ENCODE measurements around the gene HINFP.

The HINFP gene

GRCh38 chr11:119095066-119095880 is 26.1 kb upstream of the HINFP start:
- Histone ChIP-seq H3K27me3 (ENCODE audit: insufficient read depth, low read length, poor library complexity, severe bottlenecking) (peaks cover 15% of the 10 kb centered on the region), H3K4me2 (ENCODE audit: low read depth, low read length, poor library complexity, severe bottlenecking) (peak overlapping the region; percentile 95), H3K79me2 (ENCODE audit: insufficient read depth, low read length) (peaks cover 88% of the 10 kb centered on the region), H3K9ac (ENCODE audit: low read depth, low read length, poor library complexity, severe bottlenecking) (peak overlapping the region; percentile 100), H3K9me3 (ENCODE audit: insufficient read depth, low read depth, low read length) (no peaks in the 10 kb centered on the region), H3K4me1 (ENCODE audit: insufficient read depth, low read length, poor library complexity, severe bottlenecking) (peaks cover 39% of the 10 kb centered on the region), H3K4me3 (ENCODE audit: low read length, poor library complexity, severe bottlenecking) (peak overlapping the region; percentile 82), H4K20me1 (ENCODE audit: insufficient read depth, low read length, poor library complexity, severe bottlenecking) (peaks cover 35% of the 10 kb centered on the region), H3K9me2 (replicated peaks; ENCODE audit: low read depth, low read length) (no peaks in the 10 kb centered on the region), H2AFZ (ENCODE audit: low read length) (no peak overlapping the region), H3F3A (ENCODE audit: low read depth) (peaks cover 12% of the 10 kb centered on the region), H3K36me3 (ENCODE audit: insufficient read depth, low read length) (peaks cover 42% of the 10 kb centered on the region)
- no peak for TF ChIP-seq EZH2phosphoT487 (IDR thresholded peaks at IDR 0.05; ENCODE audit: borderline replicate concordance)
- 0 out of 2 replicates have a peak, but pooled peaks have one; percentile 11 for TF ChIP-seq CTCF (conservative IDR thresholded peaks at IDR 0.05; ENCODE audit: low read length)

GRCh38 chr11:119099711-119100110 is 21.7 kb upstream of the HINFP start:
- Histone ChIP-seq H3K4me2 (ENCODE audit: low read depth, low read length, poor library complexity, severe bottlenecking) (peak overlapping the region; percentile 99), H3K9ac (ENCODE audit: low read depth, low read length, poor library complexity, severe bottlenecking) (peak overlapping the region; percentile 84), H3K9me3 (ENCODE audit: insufficient read depth, low read depth, low read length) (no peaks in the 10 kb centered on the region)

GRCh38 chr11:119100246-119100970 is 21.0 kb upstream of the HINFP start:
- no peaks in the 10 kb centered on the region for H4K20me1 ChIP-seq (ENCODE audit: insufficient read depth, low read length, poor library complexity, severe bottlenecking)
- H3K4me3 ChIP-seq (ENCODE audit: low read length, poor library complexity, severe bottlenecking) = peak overlapping the region; percentile 88
- peak overlapping the region; percentile 22; the same call in 1 of the 2 replicates for H2AFZ ChIP-seq (ENCODE audit: low read length)
- peak overlapping the region; percentile 99 for H3K4me2 ChIP-seq (ENCODE audit: low read depth, low read length, poor library complexity, severe bottlenecking)
- no peaks in the 10 kb centered on the region for H3K9me2 ChIP-seq (replicated peaks; ENCODE audit: low read depth, low read length)
- no peaks in the 10 kb centered on the region for H3K9me3 ChIP-seq (ENCODE audit: insufficient read depth, low read depth, low read length)
- TF ChIP-seq EZH2phosphoT487 (IDR thresholded peaks at IDR 0.05; ENCODE audit: borderline replicate concordance) (no peak), CTCF (conservative IDR thresholded peaks at IDR 0.05; ENCODE audit: low read length) (peak; percentile 72)
- peaks cover 19% of the 10 kb centered on the region; the same call in 1 of the 2 replicates for H3K36me3 ChIP-seq (ENCODE audit: insufficient read depth, low read length)
- peak overlapping the region; percentile 84 for H3K9ac ChIP-seq (ENCODE audit: low read depth, low read length, poor library complexity, severe bottlenecking)
- H3K4me1 ChIP-seq (ENCODE audit: insufficient read depth, low read length, poor library complexity, severe bottlenecking) = peaks cover 23% of the 10 kb centered on the region
- H3K79me2 ChIP-seq (ENCODE audit: insufficient read depth, low read length) = peaks cover 55% of the 10 kb centered on the region
- H3K27me3 ChIP-seq (ENCODE audit: insufficient read depth, low read length, poor library complexity, severe bottlenecking) = no peaks in the 10 kb centered on the region
- no peaks in the 10 kb centered on the region for H3F3A ChIP-seq (ENCODE audit: low read depth)

More at GRCh38 chr11:119099711-119100110, 21.7 kb upstream of the HINFP start:
- peaks cover 23% of the 10 kb centered on the region for H3K4me1 ChIP-seq (ENCODE audit: insufficient read depth, low read length, poor library complexity, severe bottlenecking)
- H3F3A ChIP-seq (ENCODE audit: low read depth) = no peaks in the 10 kb centered on the region
- H3K79me2 ChIP-seq (ENCODE audit: insufficient read depth, low read length) = peaks cover 61% of the 10 kb centered on the region
- peaks cover 19% of the 10 kb centered on the region; the same call in 1 of the 2 replicates for H3K36me3 ChIP-seq (ENCODE audit: insufficient read depth, low read length)
- peaks cover 4% of the 10 kb centered on the region for H4K20me1 ChIP-seq (ENCODE audit: insufficient read depth, low read length, poor library complexity, severe bottlenecking)
- no peak for TF ChIP-seq EZH2phosphoT487 (IDR thresholded peaks at IDR 0.05; ENCODE audit: borderline replicate concordance)
- no peak for TF ChIP-seq CTCF (conservative IDR thresholded peaks at IDR 0.05; ENCODE audit: low read length)
- H3K27me3 ChIP-seq (ENCODE audit: insufficient read depth, low read length, poor library complexity, severe bottlenecking) = peaks cover 1% of the 10 kb centered on the region
- no peak overlapping the region for H2AFZ ChIP-seq (ENCODE audit: low read length)
- peak overlapping the region; percentile 88 for H3K4me3 ChIP-seq (ENCODE audit: low read length, poor library complexity, severe bottlenecking)
- H3K9me2 ChIP-seq (replicated peaks; ENCODE audit: low read depth, low read length) = no peaks in the 10 kb centered on the region
